HepG2 (cell line): ENCODE measurements around the gene ACAA2. TPM values are rescaled to one million over a fixed set of nuclear protein-coding genes. Genes with fewer than 3 reads are reported as not detected.

Experiments
- AKNA ChIP-seq: sonication (generic); formaldehyde crosslinking; IDR thresholded peaks from 2 replicates; pipeline ENCODE4 v1.4.0; 2020; ENCODE audit warnings: missing genetic modification reagents, borderline replicate concordance
- MIER3 ChIP-seq: IDR thresholded peaks from 2 replicates; pipeline ENCODE4 v1.6.1; 2016; ENCODE audit warnings: missing compliant biosample characterization, borderline replicate concordance
- MTA3 ChIP-seq: sonication (generic); formaldehyde crosslinking; IDR thresholded peaks from 2 replicates; pipeline ENCODE4 v1.4.0; 2020; ENCODE audit warnings: missing genetic modification reagents
- NFKB2 ChIP-seq: sonication (generic); formaldehyde crosslinking; IDR thresholded peaks from 2 replicates; pipeline ENCODE4 v1.4.0; 2020; ENCODE audit warnings: missing genetic modification reagents, borderline replicate concordance
- PATZ1 ChIP-seq: sonication (generic); formaldehyde crosslinking; IDR thresholded peaks from 2 replicates; pipeline ENCODE4 v1.4.0; 2020; ENCODE audit warnings: missing genetic modification reagents
- RBAK ChIP-seq: sonication (generic); formaldehyde crosslinking; IDR thresholded peaks from 2 replicates; pipeline ENCODE4 v1.5.1; 2020; ENCODE audit warnings: mild to moderate bottlenecking, missing genetic modification reagents
- STAT5B ChIP-seq: sonication (generic); formaldehyde crosslinking; IDR thresholded peaks from 2 replicates; pipeline ENCODE4 v1.4.0; 2020; ENCODE audit warnings: missing genetic modification reagents
- TAF15 ChIP-seq: fragments of 200-400 bp; formaldehyde crosslinking; IDR thresholded peaks from one replicate; pipeline ENCODE4 v1.6.1; 2018; ENCODE audit warnings: mild to moderate bottlenecking, low read depth, low read length; ENCODE audit not compliant: poor library complexity, severe bottlenecking
- TARDBP ChIP-seq: sonication (generic); formaldehyde crosslinking; IDR thresholded peaks from 2 replicates; pipeline ENCODE4 v1.8.0; 2022; ENCODE audit warnings: mild to moderate bottlenecking, missing genetic modification reagents
- TCF7 ChIP-seq: sonication (generic); IDR thresholded peaks from 2 replicates; pipeline ENCODE4 v1.6.1; 2016; ENCODE audit warnings: antibody characterized with exemption, low read depth
- TMF1 ChIP-seq: sonication (generic); formaldehyde crosslinking; IDR thresholded peaks from 2 replicates; pipeline ENCODE4 v1.8.1; 2022; ENCODE audit warnings: low read depth, missing genetic modification reagents
- TOPORS ChIP-seq: sonication (generic); formaldehyde crosslinking; IDR thresholded peaks from 2 replicates; pipeline ENCODE4 v1.8.0; 2023; ENCODE audit warnings: mild to moderate bottlenecking, missing genetic modification reagents
- ZFX ChIP-seq: sonication (generic); formaldehyde crosslinking; IDR thresholded peaks from 2 replicates; pipeline ENCODE4 v1.4.0; 2020; ENCODE audit warnings: mild to moderate bottlenecking, low read depth, missing genetic modification reagents, moderate library complexity
- ZNF10 ChIP-seq: sonication (generic); formaldehyde crosslinking; IDR thresholded peaks from 2 replicates; pipeline ENCODE4 v1.4.0; 2020; ENCODE audit warnings: mild to moderate bottlenecking, low read depth, missing genetic modification reagents, borderline replicate concordance
- ZNF335 ChIP-seq: sonication (generic); formaldehyde crosslinking; IDR thresholded peaks from 2 replicates; pipeline ENCODE4 v1.4.0; 2020; ENCODE audit warnings: missing genetic modification reagents
- ZNF879 ChIP-seq: sonication (generic); formaldehyde crosslinking; IDR thresholded peaks from 2 replicates; pipeline ENCODE4 v1.8.1; 2023; ENCODE audit warnings: missing genetic modification reagents
- ZSCAN31 ChIP-seq: sonication (generic); formaldehyde crosslinking; IDR thresholded peaks from 2 replicates; pipeline ENCODE4 v1.5.0; 2020; ENCODE audit warnings: low read depth, mild to moderate bottlenecking, missing genetic modification reagents
- polyA plus RNA-seq, 8 experiments: library from polyadenylated mRNA; depleted of rRNA in 3 of 8; stranded (reverse) in 7 of 8; unstranded in 1 of 8; fragments of >200 nt; fragmentation: Illumina TruSeq in 4 of 8; extraction: Trizol in 4 of 8; gene quantifications; 2 replicates each; pipeline versions ENCODE4 v1.2.1 to v1.2.3, GENCODE V29; 2011 to 2016; ENCODE audit warnings: low read depth in 4 of 8, missing spikeins in 1 of 8, mixed read lengths in 1 of 8; ENCODE audit not compliant: insufficient read depth in 1 of 8
- total RNA-seq, 5 experiments: library from RNA; depleted of rRNA; stranded (reverse); fragments of >200 nt; fragmentation: Illumina TruSeq; extraction: Trizol; gene quantifications; 2 replicates each; pipeline ENCODE4 v1.2.3, GENCODE V29; 2016; ENCODE audit warnings: low read depth in 1 of 5
- TF ChIP-seq, protein P1 (sequence below): sonication (generic); formaldehyde crosslinking; IDR thresholded peaks from 2 replicates; pipeline ENCODE4 v1.8.1; 2022; ENCODE audit warnings: low read depth, mild to moderate bottlenecking, missing genetic modification reagents
- TF ChIP-seq, protein P2 (sequence below): sonication (generic); IDR thresholded peaks from 2 replicates; pipeline ENCODE4 v1.6.1; 2016; ENCODE audit warnings: low read depth, borderline replicate concordance

ACAA2 gene
- total and polyA plus RNA-seq, 2 of the 13 experiments (the other 11 are each of a cell fraction or from before 2014, with no cell fraction given): 51.6 to 182 TPM

DNA sequence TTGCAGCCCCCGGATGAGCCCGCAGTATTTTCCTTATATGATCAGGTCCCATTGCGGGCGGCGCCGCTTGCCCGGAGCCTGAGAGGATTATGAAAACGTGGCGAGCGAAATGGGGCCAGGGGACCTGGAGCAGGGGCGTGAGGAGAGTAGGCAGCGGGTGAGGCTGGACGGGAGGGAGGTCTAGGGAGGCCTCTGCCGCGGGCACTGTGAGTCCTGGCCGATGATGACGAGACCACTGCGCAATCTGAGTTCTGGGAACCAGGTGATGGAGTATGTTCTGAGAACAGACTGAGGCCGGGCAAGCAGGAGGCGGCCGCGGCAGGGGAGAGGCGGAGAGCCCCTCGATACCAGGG is 790 bp upstream of the ACAA2 start (continued):
- TF ChIP-seq NFKB2 (CRISPR knock-in tag) (no peak), TARDBP (CRISPR knock-in tag) (no peak), MIER3 (CRISPR knock-in tag) (no peak), PATZ1 (CRISPR knock-in tag) (0 out of 2 replicates have a peak, but pooled peaks have one; percentile 13), TOPORS (CRISPR knock-in tag) (no peak), ZNF879 (no peak), ZNF335 (CRISPR knock-in tag) (no peak), AKNA (CRISPR knock-in tag) (0 out of 2 replicates have a peak, but pooled peaks have one; percentile 76), TAF15 (no peak), TMF1 (CRISPR knock-in tag) (no peak), ZSCAN31 (no peak), TCF7 (no peak), ZNF10 (CRISPR knock-in tag) (no peak), RBAK (CRISPR knock-in tag) (no peak), MTA3 (CRISPR knock-in tag) (no peak), STAT5B (CRISPR knock-in tag) (no peak), ZFX (CRISPR knock-in tag) (peak; percentile 53; the same call in 1 of the 2 replicates)
- TF ChIP-seq, protein P1, sequence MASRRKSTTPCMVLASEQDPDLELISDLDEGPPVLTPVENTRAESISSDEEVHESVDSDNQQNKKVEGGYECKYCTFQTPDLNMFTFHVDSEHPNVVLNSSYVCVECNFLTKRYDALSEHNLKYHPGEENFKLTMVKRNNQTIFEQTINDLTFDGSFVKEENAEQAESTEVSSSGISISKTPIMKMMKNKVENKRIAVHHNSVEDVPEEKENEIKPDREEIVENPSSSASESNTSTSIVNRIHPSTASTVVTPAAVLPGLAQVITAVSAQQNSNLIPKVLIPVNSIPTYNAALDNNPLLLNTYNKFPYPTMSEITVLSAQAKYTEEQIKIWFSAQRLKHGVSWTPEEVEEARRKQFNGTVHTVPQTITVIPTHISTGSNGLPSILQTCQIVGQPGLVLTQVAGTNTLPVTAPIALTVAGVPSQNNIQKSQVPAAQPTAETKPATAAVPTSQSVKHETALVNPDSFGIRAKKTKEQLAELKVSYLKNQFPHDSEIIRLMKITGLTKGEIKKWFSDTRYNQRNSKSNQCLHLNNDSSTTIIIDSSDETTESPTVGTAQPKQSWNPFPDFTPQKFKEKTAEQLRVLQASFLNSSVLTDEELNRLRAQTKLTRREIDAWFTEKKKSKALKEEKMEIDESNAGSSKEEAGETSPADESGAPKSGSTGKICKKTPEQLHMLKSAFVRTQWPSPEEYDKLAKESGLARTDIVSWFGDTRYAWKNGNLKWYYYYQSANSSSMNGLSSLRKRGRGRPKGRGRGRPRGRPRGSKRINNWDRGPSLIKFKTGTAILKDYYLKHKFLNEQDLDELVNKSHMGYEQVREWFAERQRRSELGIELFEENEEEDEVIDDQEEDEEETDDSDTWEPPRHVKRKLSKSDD (CRISPR knock-in tag): no peak
- TF ChIP-seq, protein P2, sequence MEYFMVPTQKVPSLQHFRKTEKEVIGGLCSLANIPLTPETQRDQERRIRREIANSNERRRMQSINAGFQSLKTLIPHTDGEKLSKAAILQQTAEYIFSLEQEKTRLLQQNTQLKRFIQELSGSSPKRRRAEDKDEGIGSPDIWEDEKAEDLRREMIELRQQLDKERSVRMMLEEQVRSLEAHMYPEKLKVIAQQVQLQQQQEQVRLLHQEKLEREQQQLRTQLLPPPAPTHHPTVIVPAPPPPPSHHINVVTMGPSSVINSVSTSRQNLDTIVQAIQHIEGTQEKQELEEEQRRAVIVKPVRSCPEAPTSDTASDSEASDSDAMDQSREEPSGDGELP: 0 out of 2 replicates have a peak, but pooled peaks have one; percentile 17
